Measurements from ENCODE around the gene VPREB1.
"Not testable (repeated sequence)": the region's sequence is repeated elsewhere in the genome, so short reads cannot be mapped to it uniquely, and the experiment has no call there.

Gene VPREB1

DNA sequence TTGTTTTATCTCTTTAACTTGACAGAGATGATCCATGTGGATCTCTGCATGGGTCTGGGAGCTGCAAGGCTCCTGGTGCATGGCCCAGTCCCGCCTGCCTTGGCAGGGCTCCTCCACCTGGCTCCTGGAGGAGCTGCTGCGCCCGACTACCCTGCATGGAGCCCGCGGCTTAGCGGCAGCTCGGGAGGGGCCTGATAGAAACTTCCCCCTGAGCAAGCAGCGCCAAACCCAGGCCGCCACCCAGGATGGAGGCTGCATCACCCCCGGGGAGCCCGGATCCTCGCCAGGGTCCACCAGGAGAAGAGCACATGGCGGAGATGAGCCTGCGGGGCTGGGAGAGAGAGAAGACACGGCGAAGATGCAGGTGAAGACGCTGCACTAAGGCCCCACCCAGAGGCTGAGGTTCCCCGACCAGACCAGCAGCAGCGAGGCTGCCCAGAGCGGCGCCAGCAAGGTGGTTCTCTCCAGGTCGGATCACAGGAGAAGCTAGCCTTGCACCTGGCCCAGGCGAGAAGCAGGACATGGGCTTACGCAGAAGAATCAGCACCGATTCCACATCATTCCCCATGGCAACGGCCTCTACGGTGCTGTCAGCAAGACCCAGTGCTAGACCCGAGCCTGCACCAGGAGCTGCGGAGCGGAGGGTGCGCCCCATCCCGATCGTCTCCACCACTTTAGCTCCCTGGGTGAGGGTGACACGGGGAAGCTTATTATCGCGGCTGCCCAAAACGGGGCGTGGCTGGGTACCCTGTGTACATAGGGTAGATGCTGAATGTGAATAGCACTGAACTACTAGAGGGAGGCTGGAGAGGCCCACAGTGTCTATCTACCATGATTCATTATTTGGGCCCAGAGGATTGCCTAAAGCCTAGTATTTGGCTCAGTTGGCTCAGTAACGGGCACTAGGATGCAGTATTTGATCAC, 41.3 kb upstream of the VPREB1 start:
- peaks cover 45% of the 10 kb centered on the region for H3K4me1 ChIP-seq (ENCODE audit: low read length)
- H3K27ac ChIP-seq (ENCODE audit: low read length), result no peak overlapping the region
- no peak overlapping the region for H2AFZ ChIP-seq (ENCODE audit: low read depth, low read length)
- 0 out of 2 replicates have a peak, but pooled peaks cover 3% of the 10 kb centered on the region for H3K27me3 ChIP-seq (ENCODE audit: low read depth, low read length)
- H3K9ac ChIP-seq (ENCODE audit: low read length), result no peak overlapping the region
- no peaks in the 10 kb centered on the region for H4K20me1 ChIP-seq (ENCODE audit: insufficient read depth, low read length)
- no peaks in the 10 kb centered on the region for H3K9me3 ChIP-seq (ENCODE audit: insufficient read depth, low read length)
- no peak for TF ChIP-seq EZH2phosphoT487 (IDR thresholded peaks at IDR 0.05; ENCODE audit: low read depth)
- TF ChIP-seq, protein P1, sequence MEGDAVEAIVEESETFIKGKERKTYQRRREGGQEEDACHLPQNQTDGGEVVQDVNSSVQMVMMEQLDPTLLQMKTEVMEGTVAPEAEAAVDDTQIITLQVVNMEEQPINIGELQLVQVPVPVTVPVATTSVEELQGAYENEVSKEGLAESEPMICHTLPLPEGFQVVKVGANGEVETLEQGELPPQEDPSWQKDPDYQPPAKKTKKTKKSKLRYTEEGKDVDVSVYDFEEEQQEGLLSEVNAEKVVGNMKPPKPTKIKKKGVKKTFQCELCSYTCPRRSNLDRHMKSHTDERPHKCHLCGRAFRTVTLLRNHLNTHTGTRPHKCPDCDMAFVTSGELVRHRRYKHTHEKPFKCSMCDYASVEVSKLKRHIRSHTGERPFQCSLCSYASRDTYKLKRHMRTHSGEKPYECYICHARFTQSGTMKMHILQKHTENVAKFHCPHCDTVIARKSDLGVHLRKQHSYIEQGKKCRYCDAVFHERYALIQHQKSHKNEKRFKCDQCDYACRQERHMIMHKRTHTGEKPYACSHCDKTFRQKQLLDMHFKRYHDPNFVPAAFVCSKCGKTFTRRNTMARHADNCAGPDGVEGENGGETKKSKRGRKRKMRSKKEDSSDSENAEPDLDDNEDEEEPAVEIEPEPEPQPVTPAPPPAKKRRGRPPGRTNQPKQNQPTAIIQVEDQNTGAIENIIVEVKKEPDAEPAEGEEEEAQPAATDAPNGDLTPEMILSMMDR (IDR thresholded peaks at IDR 0.05; ENCODE audit: low read depth, low read length), result no peak
- no peak overlapping the region for H3K4me3 ChIP-seq (ENCODE audit: low read length)
- H3K36me3 ChIP-seq (replicated peaks; ENCODE audit: low read depth, low read length), result no peaks in the 10 kb centered on the region
- H3K4me2 ChIP-seq (ENCODE audit: low read length), result no peak overlapping the region
- no peaks in the 10 kb centered on the region for H3K79me2 ChIP-seq (ENCODE audit: low read length)

DNA sequence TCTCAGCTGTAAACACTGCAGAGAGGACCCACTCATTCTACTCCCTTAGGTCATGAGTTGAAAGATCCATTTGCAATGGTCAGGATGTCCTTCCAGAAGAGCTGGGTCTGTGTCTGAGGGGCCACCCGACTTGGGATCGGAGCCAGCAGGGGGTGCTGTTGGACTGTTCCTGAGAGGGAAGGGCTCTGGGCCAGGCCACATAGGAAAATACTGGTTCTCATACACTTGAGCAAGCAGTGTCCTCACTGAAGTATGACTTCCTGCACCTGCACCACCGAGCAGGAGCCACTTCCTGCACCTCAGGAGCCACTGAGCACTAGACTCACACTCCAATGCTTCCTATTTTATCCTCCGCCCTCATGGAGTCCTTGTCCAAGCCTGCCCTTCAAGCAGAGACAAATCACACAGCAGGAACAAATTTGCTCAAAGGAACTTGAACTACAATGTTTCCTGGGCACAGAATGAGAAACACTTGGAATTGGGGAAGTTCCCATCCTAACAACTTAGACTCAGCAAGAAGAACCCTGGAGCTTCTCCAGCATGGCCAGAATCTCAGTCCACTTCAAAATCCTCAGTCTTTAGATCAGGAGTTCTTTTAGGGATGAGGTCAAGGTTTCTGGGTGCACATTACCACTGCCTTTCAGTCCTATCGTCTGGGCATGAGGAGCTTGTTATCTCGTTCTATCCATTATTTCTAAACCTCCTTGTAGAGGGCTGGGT, 36.6 kb upstream of the VPREB1 start:
- Histone ChIP-seq H2AFZ (ENCODE audit: low read depth, low read length) (peak overlapping the region; percentile 70; the same call in 1 of the 2 replicates), H3K4me3 (ENCODE audit: low read length) (peak overlapping the region; percentile 26; the same call in 1 of the 2 replicates), H3K79me2 (ENCODE audit: low read length) (no peaks in the 10 kb centered on the region), H3K27ac (ENCODE audit: low read length) (no peak overlapping the region), H3K9ac (ENCODE audit: low read length) (0 out of 2 replicates have a peak overlapping the region, but pooled peaks have one; percentile 12), H4K20me1 (ENCODE audit: insufficient read depth, low read length) (no peaks in the 10 kb centered on the region), H3K36me3 (replicated peaks; ENCODE audit: low read depth, low read length) (no peaks in the 10 kb centered on the region), H3K9me3 (ENCODE audit: insufficient read depth, low read length) (no peaks in the 10 kb centered on the region), H3K4me2 (ENCODE audit: low read length) (peak overlapping the region; percentile 74), H3K27me3 (ENCODE audit: low read depth, low read length) (no peaks in the 10 kb centered on the region; the same call in 1 of the 2 replicates), H3K4me1 (ENCODE audit: low read length) (peaks cover 38% of the 10 kb centered on the region)
- TF ChIP-seq, protein P1 (IDR thresholded peaks at IDR 0.05; ENCODE audit: low read depth, low read length), result peak; percentile 95
- no peak for TF ChIP-seq EZH2phosphoT487 (IDR thresholded peaks at IDR 0.05; ENCODE audit: low read depth)

DNA sequence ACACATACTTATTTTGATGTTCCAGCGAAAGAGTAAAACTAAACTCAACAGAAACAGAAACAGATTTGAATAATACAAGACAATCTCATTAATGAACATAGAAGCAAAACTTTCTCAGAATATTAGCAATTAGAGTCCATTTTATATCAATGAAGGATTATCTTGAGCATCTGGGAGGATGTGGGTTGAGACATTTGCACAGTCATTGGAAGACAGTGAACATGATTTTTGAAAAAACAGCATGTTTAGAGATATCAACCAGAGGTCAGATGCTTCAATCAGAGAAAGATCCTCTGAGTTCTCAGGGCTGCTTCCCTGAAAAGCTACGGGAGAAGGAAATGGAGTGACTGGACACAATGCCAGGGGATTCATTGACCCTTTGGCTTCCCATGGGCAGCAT, 35.9 kb upstream of the VPREB1 start:
- Histone ChIP-seq H3K4me3 (ENCODE audit: low read length) (no peak overlapping the region), H3K9me3 (ENCODE audit: insufficient read depth, low read length) (no peaks in the 10 kb centered on the region), H3K4me1 (ENCODE audit: low read length) (peaks cover 38% of the 10 kb centered on the region), H3K27ac (ENCODE audit: low read length) (no peak overlapping the region), H4K20me1 (ENCODE audit: insufficient read depth, low read length) (no peaks in the 10 kb centered on the region), H3K36me3 (replicated peaks; ENCODE audit: low read depth, low read length) (no peaks in the 10 kb centered on the region), H2AFZ (ENCODE audit: low read depth, low read length) (no peak overlapping the region), H3K9ac (ENCODE audit: low read length) (no peak overlapping the region), H3K4me2 (ENCODE audit: low read length) (peak overlapping the region; percentile 74; the same call in 1 of the 2 replicates), H3K27me3 (ENCODE audit: low read depth, low read length) (peaks cover 3% of the 10 kb centered on the region; the same call in 1 of the 2 replicates), H3K79me2 (ENCODE audit: low read length) (no peaks in the 10 kb centered on the region)
- TF ChIP-seq, protein P1 (IDR thresholded peaks at IDR 0.05; ENCODE audit: low read depth, low read length), result no peak
- no peak for TF ChIP-seq EZH2phosphoT487 (IDR thresholded peaks at IDR 0.05; ENCODE audit: low read depth)

DNA sequence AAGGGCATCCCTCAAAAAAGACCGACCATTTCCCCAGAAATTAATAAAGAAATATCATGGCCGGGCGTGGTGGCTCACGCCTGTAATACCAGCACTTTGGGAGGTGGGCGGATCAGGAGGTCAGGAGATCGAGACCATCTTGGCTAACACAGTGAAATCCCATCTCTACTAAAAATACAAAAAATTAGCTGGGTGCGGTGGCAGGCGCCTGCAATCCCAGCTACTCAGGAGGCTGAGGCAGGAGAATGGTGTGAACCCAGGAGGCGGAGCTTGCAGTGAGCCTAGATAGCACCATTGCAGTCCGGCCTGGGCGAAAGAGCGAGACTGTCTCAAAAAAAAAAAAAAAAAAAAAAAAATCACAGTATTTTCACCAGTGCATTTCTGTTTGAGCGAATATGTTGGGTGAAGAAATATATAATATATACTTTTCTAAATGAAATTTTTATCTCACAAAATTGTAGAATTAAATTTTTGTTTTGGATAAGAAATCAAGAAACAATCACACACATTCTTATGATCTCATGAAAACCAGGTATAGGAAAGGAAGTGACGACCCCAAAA, 35.4 kb upstream of the VPREB1 start:
- H3K4me2 ChIP-seq (ENCODE audit: low read length); H3K4me3 ChIP-seq (ENCODE audit: low read length); H2AFZ ChIP-seq (ENCODE audit: low read depth, low read length); H3K27me3 ChIP-seq (ENCODE audit: low read depth, low read length); H3K9ac ChIP-seq (ENCODE audit: low read length); H4K20me1 ChIP-seq (ENCODE audit: insufficient read depth, low read length); H3K36me3 ChIP-seq (replicated peaks; ENCODE audit: low read depth, low read length); H3K79me2 ChIP-seq (ENCODE audit: low read length); H3K9me3 ChIP-seq (ENCODE audit: insufficient read depth, low read length); H3K27ac ChIP-seq (ENCODE audit: low read length): not testable (repeated sequence)
- peaks cover 38% of the 10 kb centered on the region for H3K4me1 ChIP-seq (ENCODE audit: low read length)

Data from OCI-LY3 (cell line).